ENCODE data around the gene PAWR.
"Not testable (repeated sequence)": the region's sequence is repeated elsewhere in the genome, so short reads cannot be mapped to it uniquely, and the experiment has no call there.

PAWR gene

GRCh38 chr12:79590751-79591150 lies 100.0 kb downstream of the PAWR start:
- no peak for DNase-seq (ENCODE audit: low spot score)

GRCh38 chr12:79587368-79587767 lies 103.4 kb downstream of the PAWR start:
- DNase-seq (ENCODE audit: low spot score), result no peak

- DNase-seq (ENCODE audit: low spot score), result no peak
Observed at GRCh38 chr12:79585147-79585546, 105.6 kb downstream of the PAWR start.

- no peak for DNase-seq (ENCODE audit: low spot score)
Observed at GRCh38 chr12:79573820-79574219, 116.9 kb downstream of the PAWR start.

- DNase-seq (ENCODE audit: low spot score), result no peak
Observed at GRCh38 chr12:79569679-79570078, 121.1 kb downstream of the PAWR start.

- no peak for DNase-seq (ENCODE audit: low spot score)
Observed at GRCh38 chr12:79567175-79567563, 123.6 kb downstream of the PAWR start.

GRCh38 chr12:79566452-79567174 lies 124.2 kb downstream of the PAWR start:
- DNase-seq (ENCODE audit: low spot score), result no peak

- DNase-seq (ENCODE audit: low spot score), result not testable (repeated sequence)
Observed at GRCh38 chr12:79564727-79565350, 125.9 kb downstream of the PAWR start.

GRCh38 chr12:79563021-79563740 lies 127.6 kb downstream of the PAWR start:
- no peak for DNase-seq (ENCODE audit: low spot score)

- no peak for DNase-seq (ENCODE audit: low spot score)
Observed at GRCh38 chr12:79561401-79562132, 129.2 kb downstream of the PAWR start.

- DNase-seq (ENCODE audit: low spot score), result no peak
Observed at GRCh38 chr12:79560225-79560889, 130.4 kb downstream of the PAWR start.

- no peak for DNase-seq (ENCODE audit: low spot score)
Observed at GRCh38 chr12:79559591-79559990, 131.2 kb downstream of the PAWR start.

- DNase-seq (ENCODE audit: low spot score), result no peak
Observed at GRCh38 chr12:79558924-79559469, 131.8 kb downstream of the PAWR start.

- DNase-seq (ENCODE audit: low spot score), result no peak
Observed at GRCh38 chr12:79557690-79558315, 133.0 kb downstream of the PAWR start.

GRCh38 chr12:79555028-79555925 lies 135.5 kb downstream of the PAWR start:
- DNase-seq (ENCODE audit: low spot score), result no peak

GRCh38 chr12:79553863-79554574 lies 136.7 kb downstream of the PAWR start:
- DNase-seq (ENCODE audit: low spot score), result no peak

GRCh38 chr12:79552192-79552591 lies 138.6 kb downstream of the PAWR start:
- DNase-seq (ENCODE audit: low spot score), result no peak

GRCh38 chr12:79549531-79550271 lies 141.1 kb downstream of the PAWR start:
- no peak for DNase-seq (ENCODE audit: low spot score)

- DNase-seq (ENCODE audit: low spot score), result no peak
Observed at GRCh38 chr12:79548610-79548924, 142.2 kb downstream of the PAWR start.
